Measurements from ENCODE around the gene LRRC8A.
A peak's percentile ranks its signal among the peaks of the same experiment; 100 is the strongest.
"Not testable (repeated sequence)": the region's sequence is repeated elsewhere in the genome, so short reads cannot be mapped to it uniquely, and the experiment has no call there.

LRRC8A gene

DNA sequence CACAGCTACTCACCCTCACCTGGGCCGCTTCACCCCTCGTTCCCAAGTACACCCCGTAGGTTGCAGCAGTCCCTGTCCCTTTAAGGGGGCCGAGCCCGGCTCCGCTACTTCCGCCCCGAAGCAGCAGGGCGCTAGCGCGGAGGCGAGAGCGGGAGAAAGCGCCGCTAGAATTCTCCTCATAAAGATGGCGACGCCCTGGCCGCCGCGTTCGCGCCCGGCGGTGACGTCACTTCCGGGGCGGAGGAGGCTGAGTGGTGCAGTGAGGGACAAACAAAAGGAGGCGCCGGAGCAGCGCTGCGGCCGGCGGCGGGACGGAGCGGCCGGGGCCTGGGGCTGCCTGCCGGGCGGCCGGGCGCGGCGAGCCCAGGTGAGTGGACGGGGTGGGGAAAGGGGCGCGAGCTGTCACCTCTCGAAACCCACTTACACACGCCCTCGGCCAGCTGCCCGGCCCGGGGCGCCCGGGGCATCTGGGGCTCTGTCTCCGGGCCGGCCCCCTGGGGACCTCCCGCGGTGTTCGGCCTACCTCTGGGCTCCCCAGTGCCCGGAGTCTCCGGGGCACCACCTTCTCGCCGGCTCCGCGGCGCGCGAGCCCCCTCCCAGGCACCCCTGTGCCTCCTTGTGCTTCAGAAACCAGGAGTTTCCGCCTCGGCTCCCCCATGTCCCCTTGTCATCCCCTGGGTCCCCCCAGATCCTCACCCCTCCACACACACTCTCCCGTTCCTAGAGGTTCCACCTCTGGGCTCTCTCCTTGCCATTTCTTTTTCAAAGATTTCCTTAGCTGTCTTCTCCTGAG lies at the start of gene LRRC8A, which contains the start of gene KYAT1:
TSS of gene LRRC8A (plus strand) at position 250 of the 793 bp plus-strand sequence. CDS start 25,032 bp downstream, outside the sequence.
TSS of gene KYAT1 (minus strand) at position 67 of the 793 bp plus-strand sequence. CDS start 36,545 bp downstream, outside the sequence.
- peak; percentile 97 to 98 for DNase-seq (ENCODE audit: low read depth in 1 of 2, low spot score in 1 of 2)

DNA sequence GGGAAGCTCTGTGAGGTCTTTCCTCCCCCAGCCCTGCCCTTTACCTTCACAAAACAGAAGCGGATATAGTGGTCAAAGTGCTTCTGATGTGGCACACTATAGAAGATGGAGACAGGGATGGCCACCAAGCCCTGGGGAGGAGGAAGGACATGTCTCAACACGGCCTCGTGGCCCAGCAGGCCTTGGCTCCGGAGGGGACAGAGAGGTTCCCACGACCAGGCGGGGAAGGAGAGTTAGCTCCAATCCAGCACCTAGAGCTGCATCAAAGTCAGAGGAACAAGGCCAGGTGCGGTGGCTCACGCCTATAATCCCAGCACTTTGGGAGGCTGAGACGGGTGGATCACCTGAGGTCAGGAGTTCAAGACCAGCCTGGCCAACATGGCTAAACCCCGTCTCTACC lies 48.2 kb upstream of the LRRC8A start:
- DNase-seq (ENCODE audit: low read depth in 1 of 2, low spot score in 1 of 2) = no peak

DNA sequence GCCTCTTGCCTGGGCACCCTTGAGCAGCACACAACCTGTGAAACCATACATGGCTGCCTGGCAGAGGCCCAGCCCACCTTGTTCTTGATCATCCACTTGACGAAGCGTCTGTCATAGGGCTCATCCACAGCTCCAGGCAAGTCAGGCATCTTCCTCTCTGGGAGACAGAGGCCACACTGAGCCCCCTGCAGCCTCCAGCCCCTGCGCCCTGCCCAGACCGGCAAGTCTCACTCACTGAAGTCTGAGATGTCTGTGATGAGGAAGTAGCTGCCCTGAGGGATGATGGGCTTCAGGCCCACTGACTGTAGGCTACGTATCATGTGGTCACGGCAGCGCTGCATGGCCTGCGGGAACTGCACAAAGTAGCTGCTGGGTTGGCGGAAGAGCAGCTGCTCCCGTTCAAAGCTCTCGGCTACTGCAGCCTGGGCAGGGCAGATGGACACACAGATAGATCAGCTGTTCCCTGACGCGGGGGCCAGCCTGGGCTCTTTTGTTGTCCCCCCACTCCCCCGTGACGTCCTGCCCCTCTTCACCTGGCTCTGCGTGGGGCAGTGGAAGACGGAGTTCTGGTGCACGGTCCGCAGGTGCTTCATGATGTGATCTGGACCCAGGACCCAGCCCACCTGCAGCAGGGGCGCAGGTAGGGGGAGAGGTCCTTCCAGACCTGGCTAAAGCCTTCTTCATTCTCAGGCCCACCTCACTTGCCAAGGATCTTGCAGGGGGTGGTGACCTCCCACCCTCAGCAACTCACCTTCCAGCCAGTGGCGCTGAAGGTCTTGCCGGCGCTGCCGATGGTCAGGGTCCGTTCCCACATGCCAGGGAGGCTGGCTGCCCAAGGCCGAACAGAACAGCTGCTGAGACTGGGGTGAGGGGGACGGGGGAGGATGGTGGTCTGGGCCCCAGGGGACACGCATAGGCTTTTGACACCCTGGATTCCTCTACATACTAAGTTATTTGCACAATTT lies 46.4 kb upstream of the LRRC8A start:
- DNase-seq (ENCODE audit: low read depth in 1 of 2, low spot score in 1 of 2) = no peak

DNA sequence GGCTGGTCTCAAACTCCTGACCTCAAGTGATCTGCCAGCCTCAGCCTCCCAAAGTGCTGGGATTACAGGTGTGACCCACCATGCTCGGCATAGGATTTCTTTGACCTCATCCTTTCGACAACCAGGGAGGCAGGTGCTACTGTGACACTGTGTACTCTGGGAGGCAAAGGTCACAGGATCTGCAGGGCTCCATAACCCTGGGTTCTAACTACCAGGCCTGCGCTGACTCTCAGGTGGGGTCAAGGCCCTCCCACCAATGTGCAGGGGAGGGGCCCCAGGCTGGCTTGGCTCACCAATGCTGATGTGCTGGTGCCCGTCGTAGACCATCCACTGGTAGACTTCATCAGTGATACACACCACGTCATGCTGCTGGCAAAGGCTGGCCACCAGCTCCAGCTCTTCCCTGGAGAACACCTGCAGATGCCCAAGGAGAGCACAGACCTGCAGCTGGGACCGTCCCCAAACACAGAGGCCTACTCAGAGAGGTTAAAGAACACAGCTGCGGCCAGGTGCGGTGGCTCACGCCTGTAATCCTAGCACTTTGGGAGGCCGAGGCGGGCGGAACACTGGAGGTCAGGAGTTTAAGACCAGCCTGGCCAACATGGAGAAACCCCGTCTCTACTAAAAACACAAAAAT lies 45.3 kb upstream of the LRRC8A start:
- no peak for DNase-seq (ENCODE audit: low read depth in 1 of 2, low spot score in 1 of 2)

DNA sequence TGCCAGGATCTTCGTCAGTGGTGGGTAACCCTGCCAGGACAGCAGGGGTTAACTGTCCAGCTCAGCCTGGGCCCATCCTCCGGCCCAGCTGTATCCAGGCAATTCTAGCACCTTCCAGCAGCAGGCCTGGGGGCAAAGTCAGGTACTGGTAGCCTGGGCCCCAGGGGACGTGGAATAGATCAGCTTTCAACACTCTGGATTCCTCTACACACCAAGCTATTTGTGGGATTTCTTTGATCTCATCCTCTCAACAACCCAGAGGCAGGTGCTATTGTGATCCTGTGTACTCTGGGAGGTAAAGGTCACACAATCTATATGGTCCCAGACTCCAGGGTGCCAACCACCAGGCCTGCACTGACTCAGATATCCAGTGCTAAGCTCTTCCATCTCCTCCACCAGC lies 43.6 kb upstream of the LRRC8A start:
- no peak for DNase-seq (ENCODE audit: low read depth in 1 of 2, low spot score in 1 of 2)

DNA sequence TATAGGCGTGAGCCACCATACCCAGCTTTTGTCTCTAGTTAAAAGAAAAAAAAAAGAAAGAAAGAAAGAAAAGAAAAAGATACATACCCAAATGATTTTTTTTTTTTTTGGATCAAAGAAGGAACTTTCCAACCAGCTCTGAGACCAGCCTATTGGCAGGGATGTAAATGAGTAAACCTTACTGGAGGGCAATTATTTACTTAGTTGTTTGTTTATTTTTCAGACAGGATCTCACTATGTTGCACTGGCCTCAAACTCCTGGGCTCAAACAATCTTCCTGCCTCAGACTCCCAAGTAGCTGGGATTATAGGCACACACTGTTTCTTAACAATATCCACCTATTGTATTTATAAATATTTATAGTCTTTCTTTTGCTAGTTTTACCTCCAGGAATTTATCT lies 41.4 kb upstream of the LRRC8A start:
- no peak for DNase-seq (ENCODE audit: low read depth in 1 of 2, low spot score in 1 of 2)

DNA sequence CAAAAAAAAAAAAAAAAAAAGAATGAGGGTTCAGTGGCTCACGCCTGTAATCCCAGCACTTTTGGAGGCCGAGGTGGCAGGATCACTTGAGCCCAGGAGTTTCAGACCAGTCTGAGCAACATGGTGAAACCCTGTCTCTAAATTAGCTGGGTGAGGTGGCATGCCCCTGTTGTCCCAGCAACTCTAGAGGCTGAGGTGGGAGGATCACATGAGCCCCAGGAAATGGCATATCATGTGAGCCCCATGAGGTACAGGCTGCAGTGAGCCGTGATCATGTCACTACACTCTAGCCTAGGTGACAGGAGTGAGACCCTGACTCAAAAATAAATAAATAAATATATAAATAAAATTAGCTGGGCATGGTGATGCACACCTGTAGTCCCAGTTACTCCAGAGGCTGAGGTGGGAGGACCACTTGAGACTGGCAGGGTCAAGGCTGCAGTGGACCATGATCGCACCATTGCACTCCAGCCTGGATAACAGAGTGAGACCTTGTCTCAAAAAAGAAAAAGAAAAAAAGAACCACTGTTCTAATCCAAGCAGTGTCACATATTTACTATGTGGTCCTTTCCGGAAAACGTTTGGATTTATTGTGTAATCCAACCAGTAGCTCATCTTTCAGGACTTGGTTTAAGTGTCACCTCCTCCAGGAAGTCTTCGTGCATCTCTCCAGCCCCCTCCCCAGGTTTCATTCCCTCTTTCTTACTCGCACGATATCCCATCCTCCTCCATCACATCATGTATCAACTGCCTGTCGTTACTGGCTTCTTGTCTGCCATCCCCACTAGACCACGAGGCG lies 40.0 kb upstream of the LRRC8A start:
- no peak for DNase-seq (ENCODE audit: low read depth in 1 of 2, low spot score in 1 of 2)

DNA sequence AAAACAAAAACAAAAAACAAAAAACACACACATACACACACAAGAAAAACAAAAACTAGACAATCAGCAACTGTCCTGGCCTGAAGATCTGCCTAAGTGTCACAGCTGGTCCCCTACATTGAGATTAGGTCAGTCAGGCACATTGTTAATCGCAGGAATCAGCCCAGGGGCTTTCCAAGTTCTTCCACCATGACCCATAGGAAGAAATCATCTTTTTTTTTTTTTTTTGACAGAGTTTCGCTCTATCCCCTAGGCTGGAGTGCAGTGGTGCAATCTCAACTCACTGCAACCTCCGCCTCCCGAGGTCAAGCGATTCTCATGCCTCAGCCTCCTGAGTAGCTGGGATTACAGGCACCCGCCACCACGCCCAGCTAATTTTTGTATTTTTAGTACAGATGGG lies 38.8 kb upstream of the LRRC8A start:
- DNase-seq (ENCODE audit: low read depth in 1 of 2, low spot score in 1 of 2) = not testable (repeated sequence)

DNA sequence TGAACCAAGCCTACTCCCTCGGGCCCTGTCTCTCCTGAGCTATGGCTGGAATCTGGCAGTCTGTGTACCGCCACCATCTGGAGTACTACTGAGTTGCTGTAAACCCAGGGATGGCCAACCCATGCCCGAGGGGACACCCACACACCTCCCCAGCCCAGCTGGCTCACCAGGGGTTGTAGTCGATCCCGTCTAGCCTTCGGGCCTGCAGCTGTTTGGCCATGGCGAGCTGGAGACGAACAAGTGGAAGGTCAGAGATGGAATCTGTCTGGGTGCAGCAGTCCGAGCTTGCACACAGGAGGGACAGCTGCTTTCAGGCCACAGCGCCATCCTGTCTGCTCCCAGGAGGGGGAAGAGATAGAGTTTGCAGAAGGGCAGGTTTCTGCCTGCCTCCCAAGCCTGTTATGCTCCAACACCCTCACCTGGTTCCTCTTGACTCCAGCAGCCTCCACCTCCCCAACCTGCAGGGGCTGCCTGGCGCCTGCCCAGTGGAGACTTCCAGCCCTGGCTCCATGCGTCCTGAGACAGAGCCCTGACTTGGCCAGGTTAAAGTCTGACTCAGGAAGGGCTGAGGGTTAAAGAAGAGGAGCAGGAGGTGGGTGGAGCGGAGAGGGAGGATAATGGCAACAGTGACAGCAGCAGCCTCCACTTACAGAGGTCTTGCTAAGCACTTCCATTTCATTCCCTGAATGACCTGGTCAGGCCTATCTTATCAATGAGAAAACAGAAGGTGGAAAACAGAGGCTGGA lies 36.6 kb upstream of the LRRC8A start:
- DNase-seq (ENCODE audit: low read depth in 1 of 2, low spot score in 1 of 2) = no peak

DNA sequence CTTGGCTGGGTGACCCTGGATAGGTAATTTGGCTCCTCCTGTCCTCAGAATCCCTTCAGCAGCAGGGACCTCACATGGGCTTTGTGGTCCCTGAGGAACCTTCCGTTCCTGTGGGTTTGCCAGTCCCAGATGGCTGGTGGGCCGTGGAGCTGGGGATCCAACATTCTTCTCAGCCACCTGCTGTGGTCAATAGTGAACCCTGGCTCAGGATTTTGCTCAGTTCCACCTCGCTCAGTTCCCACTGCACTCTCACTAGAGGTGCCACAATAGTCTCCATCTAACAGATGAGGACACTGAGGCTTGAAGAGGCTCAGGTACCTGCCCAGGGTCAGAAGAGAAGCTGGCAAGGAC lies 35.3 kb upstream of the LRRC8A start:
- no peak for DNase-seq (ENCODE audit: low read depth in 1 of 2, low spot score in 1 of 2)

DNA sequence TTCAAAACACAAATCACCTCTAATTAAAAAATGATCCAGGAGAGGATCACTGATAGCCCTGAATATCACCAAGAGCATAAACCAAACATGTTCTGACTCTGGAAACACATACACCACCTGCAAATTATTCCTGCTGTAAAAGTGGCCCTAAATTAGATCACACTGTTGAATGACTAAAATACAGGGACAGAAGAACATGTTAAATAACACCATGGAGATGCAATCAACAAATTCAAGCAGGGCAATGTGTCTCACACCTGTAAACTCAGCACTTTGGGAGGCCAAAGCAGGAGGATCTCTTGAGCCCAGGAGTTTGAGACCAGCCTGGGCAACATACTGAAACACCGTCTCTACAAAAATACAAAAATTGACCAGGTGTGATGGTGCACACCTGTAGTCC lies 34.1 kb upstream of the LRRC8A start:
- no peak for DNase-seq (ENCODE audit: low read depth in 1 of 2, low spot score in 1 of 2)

DNA sequence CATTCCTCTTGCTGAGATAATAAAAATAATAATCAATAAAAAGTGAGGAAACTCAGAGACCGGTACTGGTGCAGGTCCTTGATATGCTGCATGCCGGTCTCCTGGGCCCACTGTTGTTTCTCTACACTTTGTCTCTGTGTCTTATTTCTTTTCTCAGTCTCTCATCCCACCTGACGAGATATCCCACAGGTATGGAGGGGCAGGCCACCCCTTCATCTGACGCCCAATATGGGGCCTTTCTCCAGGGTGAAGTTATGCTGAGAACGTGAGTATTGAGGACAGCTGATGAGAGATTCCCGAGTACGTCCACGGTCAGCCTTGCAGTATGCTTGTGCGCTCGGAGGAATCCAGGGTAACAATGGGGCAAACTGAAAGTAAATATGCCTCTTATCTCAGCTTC lies 30.9 kb upstream of the LRRC8A start:
- DNase-seq (ENCODE audit: low read depth in 1 of 2, low spot score in 1 of 2) = not testable (repeated sequence)

DNA sequence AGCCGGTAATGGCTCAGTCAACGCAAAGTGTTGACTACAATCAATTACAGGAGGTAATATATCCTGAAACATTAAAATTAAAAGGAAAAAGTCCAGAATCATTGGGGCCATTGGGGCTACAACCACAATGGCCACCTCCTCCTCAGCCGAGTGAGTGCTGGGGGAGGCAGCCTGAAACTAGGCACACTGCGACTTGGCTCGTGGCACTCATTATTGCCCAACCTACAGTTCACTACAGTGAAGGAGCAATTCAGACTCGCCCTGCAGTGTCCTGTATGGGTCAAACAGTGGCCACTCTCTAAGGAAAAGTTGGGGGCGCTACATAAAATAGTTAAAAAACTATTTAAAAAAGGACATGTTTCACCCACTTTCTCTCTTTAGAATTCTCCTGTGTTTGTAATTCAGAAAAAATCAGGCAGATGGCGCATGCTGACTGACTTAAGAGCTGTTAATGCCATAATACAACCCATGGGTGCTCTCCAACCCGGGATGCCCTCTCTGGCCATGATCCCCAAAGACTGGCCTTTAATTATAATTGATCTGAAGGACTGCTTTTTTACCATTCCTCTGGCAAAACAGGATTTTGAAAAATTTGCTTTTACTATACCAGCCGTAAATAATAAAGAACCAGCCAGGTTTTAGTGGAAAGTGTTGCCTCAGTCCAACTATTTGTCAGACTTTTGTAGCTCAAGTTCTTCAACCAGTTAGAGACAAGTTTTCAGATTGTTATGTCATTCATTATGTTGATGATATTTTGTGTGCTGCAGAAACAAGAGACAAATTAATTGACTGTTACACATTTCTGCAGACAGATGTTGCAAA lies 29.9 kb upstream of the LRRC8A start:
- DNase-seq (ENCODE audit: low read depth in 1 of 2, low spot score in 1 of 2) = not testable (repeated sequence)

DNA sequence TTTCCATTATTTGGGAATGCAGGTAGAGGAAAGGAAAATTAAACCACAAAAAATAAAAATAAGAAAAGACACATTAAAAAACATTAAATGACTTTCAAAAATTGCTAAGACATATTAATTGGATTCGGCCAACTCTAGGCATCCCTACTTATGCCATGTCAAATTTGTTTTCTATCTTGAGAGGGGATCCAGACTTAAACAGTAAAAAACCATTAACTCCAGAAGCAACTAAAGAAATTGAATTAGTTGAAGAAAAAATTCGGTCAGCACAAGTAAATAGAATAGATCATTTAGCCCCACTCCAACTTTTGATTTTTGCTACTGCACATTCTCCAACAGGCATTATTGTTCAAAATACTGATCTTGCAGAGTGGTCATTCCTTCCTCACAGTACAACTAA lies 29.3 kb upstream of the LRRC8A start:
- DNase-seq (ENCODE audit: low read depth in 1 of 2, low spot score in 1 of 2) = not testable (repeated sequence)

DNA sequence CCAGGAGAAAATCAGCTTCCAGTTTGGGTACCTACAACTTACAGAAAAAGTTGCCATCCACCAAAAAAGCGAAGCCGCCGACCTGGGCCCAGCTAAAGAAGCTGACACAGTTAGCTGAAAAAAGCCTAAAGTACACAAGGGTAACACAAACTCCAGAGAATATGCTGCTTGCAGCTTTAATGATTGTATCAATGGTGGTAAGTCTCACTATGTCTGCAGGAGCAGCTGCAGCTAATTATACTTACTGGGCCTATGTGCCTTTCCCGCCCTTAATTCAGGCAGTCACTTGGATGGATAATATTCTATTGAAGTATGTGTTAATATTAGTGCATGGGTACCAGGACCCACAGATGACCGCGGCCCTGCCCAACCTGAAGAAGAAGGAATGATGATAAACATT lies 27.5 kb upstream of the LRRC8A start:
- not testable (repeated sequence) for DNase-seq (ENCODE audit: low read depth in 1 of 2, low spot score in 1 of 2)

DNA sequence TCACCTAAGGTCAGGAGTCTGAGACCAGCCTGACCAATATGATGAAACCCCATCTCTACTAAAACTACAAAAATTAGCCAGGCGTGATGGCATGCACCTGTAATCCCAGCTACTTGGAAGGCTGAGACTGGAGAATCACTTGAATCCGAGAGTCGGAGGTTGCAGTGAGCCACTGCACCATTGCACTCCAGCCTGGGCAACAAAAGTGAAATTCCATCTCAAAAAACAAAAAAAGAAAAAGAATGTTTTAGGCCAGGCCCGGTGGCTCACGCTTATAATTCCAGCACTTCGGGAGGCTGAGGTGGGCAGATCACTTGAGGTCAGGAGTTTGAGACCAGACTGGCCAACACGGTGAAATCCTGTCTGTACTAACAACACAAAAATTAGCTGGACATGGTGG lies 23.5 kb upstream of the LRRC8A start:
- not testable (repeated sequence) for DNase-seq (ENCODE audit: low read depth in 1 of 2, low spot score in 1 of 2)

DNA sequence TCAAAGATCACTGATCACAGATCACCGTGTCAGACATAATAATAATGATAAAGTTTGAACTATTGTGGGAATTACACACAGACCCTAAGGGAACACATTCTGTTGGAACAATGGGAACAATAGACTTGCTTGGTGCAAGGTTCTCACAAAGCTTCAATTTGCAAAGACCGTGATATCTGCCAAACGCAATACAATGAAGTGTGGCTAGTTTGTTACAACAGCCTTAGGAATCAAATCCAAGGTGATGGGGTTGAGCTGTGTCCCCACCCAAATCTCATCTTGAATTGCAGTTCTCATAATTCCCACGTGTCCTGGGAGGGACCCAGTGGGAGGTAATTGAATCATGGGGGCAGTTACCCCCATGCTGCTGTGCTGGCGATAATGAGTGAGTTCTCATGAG lies 21.0 kb upstream of the LRRC8A start:
- no peak for DNase-seq (ENCODE audit: low read depth in 1 of 2, low spot score in 1 of 2)

DNA sequence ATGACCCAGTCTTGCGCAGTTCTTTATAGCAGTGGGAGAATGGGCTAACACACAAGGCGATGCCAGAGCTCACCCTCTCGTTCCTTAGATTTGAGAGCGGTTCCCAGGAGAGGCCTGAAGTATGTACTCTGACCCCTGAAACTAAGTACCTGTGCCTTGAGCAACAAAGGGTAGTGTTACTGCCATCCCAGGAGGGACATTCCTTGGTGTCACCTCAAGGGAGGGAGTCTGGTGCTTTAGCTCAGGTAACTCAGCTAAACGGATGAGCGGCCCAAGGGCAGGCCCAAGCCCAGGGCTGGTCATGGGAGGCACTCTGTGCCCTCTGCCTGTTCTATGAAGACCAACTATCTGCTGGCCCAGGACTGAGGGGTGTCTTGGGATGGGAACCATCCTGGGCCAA lies 20.4 kb upstream of the LRRC8A start:
- DNase-seq (ENCODE audit: low read depth in 1 of 2, low spot score in 1 of 2) = no peak

DNA sequence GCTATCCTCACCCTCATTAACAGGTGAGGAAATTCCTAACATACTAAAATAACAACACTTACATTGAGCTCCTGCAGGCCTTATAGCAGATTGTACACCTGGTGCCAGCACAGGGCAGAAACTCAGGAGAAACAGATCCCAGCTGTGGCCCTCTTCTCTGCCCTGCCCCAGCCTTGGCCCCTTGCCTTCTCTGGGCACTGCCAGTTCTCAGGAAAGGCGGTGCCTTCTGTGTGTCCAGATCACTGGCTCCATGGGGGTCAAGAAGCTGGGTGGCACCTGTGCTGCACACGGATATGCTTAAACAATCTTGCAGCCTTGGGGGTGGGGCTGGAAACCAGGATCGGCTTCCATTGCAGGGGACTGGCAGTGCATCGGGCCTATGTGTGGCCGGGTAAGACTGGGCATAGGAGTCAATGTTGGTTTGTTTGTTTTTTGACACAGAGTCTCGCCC lies 19.5 kb upstream of the LRRC8A start:
- DNase-seq (ENCODE audit: low read depth in 1 of 2, low spot score in 1 of 2) = no peak
